WI38 (cell line): Measurements from ENCODE around the gene GRK3.

Experiments
- H3K4me3 ChIP-seq: 2 replicates; pipeline ENCODE4 v1.5.1; 2011; ENCODE audit warnings: low read depth, mild to moderate bottlenecking, control low read depth, low read length
- TF ChIP-seq, protein P1 (sequence below): IDR thresholded peaks from 2 replicates; pipeline ENCODE4 v1.5.1; 2012; ENCODE audit warnings: low read depth, mild to moderate bottlenecking, control low read depth, low read length

Gene GRK3

GRCh38 chr22:25748140-25748539 lies 183.7 kb downstream of the GRK3 start:
- H3K4me3 ChIP-seq, result no peak overlapping the region
- TF ChIP-seq, protein P1, sequence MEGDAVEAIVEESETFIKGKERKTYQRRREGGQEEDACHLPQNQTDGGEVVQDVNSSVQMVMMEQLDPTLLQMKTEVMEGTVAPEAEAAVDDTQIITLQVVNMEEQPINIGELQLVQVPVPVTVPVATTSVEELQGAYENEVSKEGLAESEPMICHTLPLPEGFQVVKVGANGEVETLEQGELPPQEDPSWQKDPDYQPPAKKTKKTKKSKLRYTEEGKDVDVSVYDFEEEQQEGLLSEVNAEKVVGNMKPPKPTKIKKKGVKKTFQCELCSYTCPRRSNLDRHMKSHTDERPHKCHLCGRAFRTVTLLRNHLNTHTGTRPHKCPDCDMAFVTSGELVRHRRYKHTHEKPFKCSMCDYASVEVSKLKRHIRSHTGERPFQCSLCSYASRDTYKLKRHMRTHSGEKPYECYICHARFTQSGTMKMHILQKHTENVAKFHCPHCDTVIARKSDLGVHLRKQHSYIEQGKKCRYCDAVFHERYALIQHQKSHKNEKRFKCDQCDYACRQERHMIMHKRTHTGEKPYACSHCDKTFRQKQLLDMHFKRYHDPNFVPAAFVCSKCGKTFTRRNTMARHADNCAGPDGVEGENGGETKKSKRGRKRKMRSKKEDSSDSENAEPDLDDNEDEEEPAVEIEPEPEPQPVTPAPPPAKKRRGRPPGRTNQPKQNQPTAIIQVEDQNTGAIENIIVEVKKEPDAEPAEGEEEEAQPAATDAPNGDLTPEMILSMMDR, result no peak

GRCh38 chr22:25748704-25749103 lies 184.2 kb downstream of the GRK3 start:
- no peak overlapping the region for H3K4me3 ChIP-seq
- TF ChIP-seq, protein P1, result no peak

DNA sequence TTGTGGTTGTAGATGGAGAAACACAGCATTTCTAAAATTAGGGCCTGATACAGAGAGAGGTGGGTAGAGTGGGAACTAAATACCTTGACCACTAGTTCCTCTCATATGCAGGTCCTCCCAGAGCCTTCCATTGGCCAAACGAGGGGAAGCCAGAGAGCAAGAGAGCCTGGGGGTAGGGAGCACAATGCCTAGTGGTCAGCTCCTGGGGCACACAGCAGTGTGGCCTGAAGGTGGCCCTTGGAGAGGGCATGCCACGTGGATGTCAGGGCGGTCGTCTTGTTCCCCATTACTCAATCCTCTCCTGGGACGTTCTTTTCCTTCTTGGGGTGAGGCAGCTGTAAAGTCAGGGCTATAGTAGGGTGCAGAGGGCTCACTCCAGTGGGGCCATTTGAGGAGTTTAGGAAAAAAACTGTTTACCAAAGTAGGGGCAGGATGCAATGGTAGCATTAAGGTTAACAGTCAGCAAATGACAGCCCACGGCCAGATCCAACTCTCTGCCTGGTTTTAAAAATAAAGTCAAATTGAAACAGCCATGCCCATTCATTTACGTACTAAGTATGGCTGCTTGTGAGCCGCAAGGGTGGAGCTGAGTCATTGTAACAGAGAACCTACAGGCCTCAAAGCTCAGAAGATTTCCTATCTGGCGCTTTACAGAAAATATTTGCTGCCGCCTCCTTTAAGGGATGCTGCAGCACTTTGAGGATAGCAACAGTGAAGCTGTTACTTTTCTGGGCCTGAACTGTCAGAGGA lies 185.1 kb downstream of the GRK3 start:
- H3K4me3 ChIP-seq, result no peak overlapping the region
- TF ChIP-seq, protein P1, result no peak

- H3K4me3 ChIP-seq, result no peak overlapping the region
- TF ChIP-seq, protein P1, result no peak
Measured at GRCh38 chr22:25750569-25751173, 186.2 kb downstream of the GRK3 start.

GRCh38 chr22:25751174-25751581 lies 186.7 kb downstream of the GRK3 start:
- TF ChIP-seq, protein P1, result no peak
- H3K4me3 ChIP-seq, result no peak overlapping the region

DNA sequence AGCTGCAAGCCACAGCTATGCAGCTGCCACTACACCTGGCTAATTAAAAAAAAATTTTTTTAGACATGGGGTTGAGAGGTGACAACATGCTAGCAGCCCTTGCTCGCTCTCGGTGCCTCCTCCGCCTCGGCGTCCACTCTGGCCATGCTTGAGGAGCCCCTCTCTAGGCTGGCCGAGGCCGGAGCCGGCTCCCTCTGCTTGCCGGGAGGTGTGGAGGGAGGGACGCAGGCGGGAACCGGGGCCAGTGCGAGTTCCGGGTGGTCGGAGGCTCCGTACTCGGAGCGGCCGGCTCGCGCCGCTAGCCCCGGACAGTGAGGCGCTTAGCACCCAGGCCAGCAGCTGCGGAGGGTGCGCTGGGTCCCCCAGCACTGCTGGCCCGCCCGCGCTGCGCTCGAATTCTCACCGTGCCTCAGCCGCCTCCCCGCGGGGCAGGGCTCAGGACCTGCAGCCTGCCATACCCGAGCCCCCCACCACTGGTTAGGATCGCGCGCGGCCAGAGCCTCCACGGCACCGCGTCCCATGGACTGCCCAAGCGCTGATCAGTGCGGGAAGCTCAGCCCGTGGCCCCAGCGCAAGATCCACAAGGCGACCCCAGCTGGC lies 188.2 kb downstream of the GRK3 start:
- TF ChIP-seq, protein P1, result no peak
- H3K4me3 ChIP-seq, result no peak overlapping the region

GRCh38 chr22:25753252-25753651 lies 188.8 kb downstream of the GRK3 start:
- no peak overlapping the region for H3K4me3 ChIP-seq
- TF ChIP-seq, protein P1, result no peak
